ENCODE measurements around the gene CYB5D1. TPM values are rescaled to one million over a fixed set of nuclear protein-coding genes. Genes with fewer than 3 reads are reported as not detected.

The CYB5D1 gene
- total RNA-seq, 1 experiment from 2014 or later, result 18.0 TPM

GRCh38 chr17:7817643-7817964 lies 40.2 kb upstream of the CYB5D1 start:
- DNase-seq, result no peak
- no peak overlapping the region for H3K27ac ChIP-seq (ENCODE audit: insufficient read length, low read depth, low read length)
- H2BK5ac ChIP-seq (ENCODE audit: insufficient read length, low read length), result no peak overlapping the region
- H4K91ac ChIP-seq (ENCODE audit: insufficient read length, low read depth, low read length), result no peak overlapping the region
- H3K27me3 ChIP-seq (ENCODE audit: insufficient read depth, low read length), result no peaks in the 10 kb centered on the region; the same call in 1 of the 2 replicates
- no peaks in the 10 kb centered on the region for H4K20me1 ChIP-seq (ENCODE audit: control insufficient read depth, insufficient read depth, insufficient read length)
- no peaks in the 10 kb centered on the region for H3K79me1 ChIP-seq (ENCODE audit: insufficient read depth, low read depth, low read length, poor library complexity, severe bottlenecking)
- H3K9ac ChIP-seq (ENCODE audit: extremely low read depth, insufficient read length, low read length), result no peak overlapping the region
- no peak overlapping the region for H3K14ac ChIP-seq (ENCODE audit: insufficient read depth, low read length)
- no peak overlapping the region for H4K5ac ChIP-seq (ENCODE audit: insufficient read length, low read depth, low read length)
- H2BK120ac ChIP-seq (ENCODE audit: low read depth, low read length, poor library complexity, severe bottlenecking), result no peak overlapping the region
- no peak overlapping the region for H2BK20ac ChIP-seq (ENCODE audit: low read depth, low read length, poor library complexity, severe bottlenecking)
- H3K4ac ChIP-seq (ENCODE audit: low read depth, low read length), result no peak overlapping the region
- WGBS (ENCODE audit: extremely low coverage, insufficient read length, low lambda C conversion rate), result no CpG with 5 or more reads among the region's 9 CpGs
- no peak overlapping the region for H4K8ac ChIP-seq (replicated peaks; ENCODE audit: insufficient read length, low read depth, low read length)
- no peak overlapping the region for H3T11ph ChIP-seq (ENCODE audit: low read length)
- no peaks in the 10 kb centered on the region for H3K23me2 ChIP-seq (ENCODE audit: insufficient read length, low read depth, low read length, poor library complexity, severe bottlenecking)
- Mint-ChIP-seq H3K4me1 (no peaks in the 10 kb centered on the region), H3K27ac (no peak overlapping the region; a peak in 1 of 7 replicates), H3K36me3 (ENCODE audit: insufficient read depth in 1 of 3, low read depth in 3 of 3) (no peaks in the 10 kb centered on the region), H3K4me3 (no peak overlapping the region), H3K27me3 (ENCODE audit: low read depth) (peaks cover 35% of the 10 kb centered on the region), H3K9me3 (no peaks in the 10 kb centered on the region)
- TF ChIP-seq CTCF (conservative IDR thresholded peaks at IDR 0.05), result no peak
- no peak overlapping the region for H3K4me2 ChIP-seq (ENCODE audit: insufficient read depth, insufficient read length, low read length)
- H2BK12ac ChIP-seq (ENCODE audit: insufficient read length, low read depth, low read length), result no peak overlapping the region
- H3K9me3 ChIP-seq (ENCODE audit: control insufficient read depth, low read depth, low read length), result no peaks in the 10 kb centered on the region
- H3K4me1 ChIP-seq (ENCODE audit: insufficient read depth, low read length), result no peaks in the 10 kb centered on the region
- H2AK5ac ChIP-seq (ENCODE audit: insufficient read length, low read length), result no peak overlapping the region
- H3K18ac ChIP-seq (ENCODE audit: insufficient read length, low read depth, low read length), result no peak overlapping the region
- no peak overlapping the region for H2AFZ ChIP-seq (ENCODE audit: low read length)
- H2BK15ac ChIP-seq (ENCODE audit: low read depth, low read length), result no peak overlapping the region
- no peaks in the 10 kb centered on the region for H3K79me2 ChIP-seq (ENCODE audit: insufficient read depth, low read length)
- no peak overlapping the region for H3K56ac ChIP-seq (ENCODE audit: insufficient read length, low read depth, low read length)
- H3K23ac ChIP-seq (ENCODE audit: insufficient read length, low read depth, low read length), result no peak overlapping the region
